GM23338 (cell line): Measurements from ENCODE around the gene PEA15. TPM values are rescaled to one million over a fixed set of nuclear protein-coding genes. Genes with fewer than 3 reads are reported as not detected.

ENCODE experiments used
- ATAC-seq: fragments of 200-7000 bp; cut with Tn5 transposase; 3 replicates; pipeline ENCODE4 v1.9.1; 2020
- DNase-seq: peaks from one replicate; pipeline ENCODE4 v3.0.0-alpha.2; 2015; ENCODE audit warnings: low spot score
- H2AFZ ChIP-seq: fragments of 200-600 bp; sonication (generic); 2 replicates; pipeline ENCODE4 v1.8.0; 2016; ENCODE audit warnings: antibody characterized with exemption, mild to moderate bottlenecking, moderate library complexity
- H3F3A ChIP-seq: fragments of 200-600 bp; sonication (generic); replicated peaks from 2 replicates; pipeline ENCODE4 v1.8.0; 2017; ENCODE audit warnings: antibody characterized with exemption, mixed run types, low read depth
- H3K27ac ChIP-seq: fragments of 200-600 bp; sonication (generic); 2 replicates; pipeline ENCODE4 v1.6.1; 2016; ENCODE audit warnings: low read depth
- H3K27me3 ChIP-seq: fragments of 200-600 bp; sonication (generic); 2 replicates; pipeline ENCODE4 v1.8.0; 2016; ENCODE audit warnings: mild to moderate bottlenecking, mixed run types, moderate library complexity; ENCODE audit not compliant: insufficient read depth
- H3K36me3 ChIP-seq: fragments of 200-600 bp; sonication (generic); 2 replicates; pipeline ENCODE4 v1.8.0; 2016; ENCODE audit warnings: mild to moderate bottlenecking; ENCODE audit not compliant: insufficient read depth
- H3K4me1 ChIP-seq: fragments of 200-600 bp; sonication (generic); 2 replicates; pipeline ENCODE4 v1.8.0; 2016; ENCODE audit warnings: mild to moderate bottlenecking, moderate library complexity; ENCODE audit not compliant: insufficient read depth
- H3K4me2 ChIP-seq: fragments of 200-600 bp; sonication (generic); 2 replicates; pipeline ENCODE4 v1.7.1; 2017; ENCODE audit warnings: mixed run types
- H3K4me3 ChIP-seq: fragments of 200-600 bp; sonication (generic); 2 replicates; pipeline ENCODE4 v1.6.1; 2016; ENCODE audit warnings: mixed run types
- H3K79me2 ChIP-seq: fragments of 200-600 bp; sonication (generic); replicated peaks from 2 replicates; pipeline ENCODE4 v1.8.0; 2017; ENCODE audit warnings: mild to moderate bottlenecking; ENCODE audit not compliant: insufficient read depth
- H3K9me2 ChIP-seq: fragments of 200-600 bp; sonication (generic); 2 replicates; pipeline ENCODE4 v1.8.0; 2017; ENCODE audit not compliant: insufficient read depth
- H4K20me1 ChIP-seq: fragments of 200-600 bp; sonication (generic); replicated peaks from 2 replicates; pipeline ENCODE4 v1.8.0; 2017; ENCODE audit warnings: mild to moderate bottlenecking; ENCODE audit not compliant: insufficient read depth
- H3K27ac Mint-ChIP-seq: 2 replicates; pipeline ENCODE4 v1.8.0; 2020; ENCODE audit warnings: inconsistent platforms, mild to moderate bottlenecking, moderate library complexity, mixed read lengths
- H3K27me3 Mint-ChIP-seq: 3 replicates; pipeline ENCODE4 v1.8.0; 2022; ENCODE audit warnings: low read depth, mild to moderate bottlenecking, moderate library complexity, mixed read lengths, inconsistent platforms; ENCODE audit not compliant: insufficient read depth, poor library complexity
- H3K36me3 Mint-ChIP-seq: 3 replicates; pipeline ENCODE4 v1.8.0; 2021; ENCODE audit warnings: low read depth, mild to moderate bottlenecking, inconsistent platforms, moderate library complexity, mixed read lengths
- H3K4me1 Mint-ChIP-seq: 3 replicates; pipeline ENCODE4 v1.8.0; 2020; ENCODE audit warnings: mild to moderate bottlenecking, inconsistent platforms, mixed read lengths
- H3K4me3 Mint-ChIP-seq: 3 replicates; pipeline ENCODE4 v1.8.0; 2021; ENCODE audit warnings: moderate library complexity, mild to moderate bottlenecking, inconsistent platforms, mixed read lengths
- H3K9me3 Mint-ChIP-seq: 3 replicates; pipeline ENCODE4 v1.8.0; 2020; ENCODE audit warnings: moderate library complexity, mild to moderate bottlenecking, inconsistent platforms, mixed read lengths
- EZH2 ChIP-seq: fragments of 200-600 bp; sonication (generic); IDR thresholded peaks from one replicate; pipeline ENCODE4 v1.8.0; 2017; ENCODE audit warnings: antibody characterized with exemption, mild to moderate bottlenecking, low read depth; ENCODE audit not compliant: unreplicated experiment
- EZH2phosphoT487 ChIP-seq: fragments of 200-600 bp; sonication (generic); IDR thresholded peaks from one replicate; pipeline ENCODE4 v1.8.1; 2018; ENCODE audit warnings: antibody characterized with exemption; ENCODE audit not compliant: unreplicated experiment
- NANOG ChIP-seq: IDR thresholded peaks from 2 replicates; pipeline ENCODE4 v1.6.1; 2016; ENCODE audit warnings: antibody characterized with exemption, borderline replicate concordance
- STAT1 ChIP-seq: IDR thresholded peaks from one replicate; pipeline ENCODE4 v1.6.1; 2016; ENCODE audit warnings: antibody characterized with exemption; ENCODE audit not compliant: unreplicated experiment
- ZNF331 ChIP-seq: fragments of 250-450 bp; sonication (Bioruptor Pico); IDR thresholded peaks from 2 replicates; pipeline ENCODE4 v1.5.0; 2020; ENCODE audit warnings: low read depth, mild to moderate bottlenecking, moderate library complexity
- polyA plus RNA-seq: library from polyadenylated mRNA; unstranded; fragments of >200 nt; fragmentation: Nextera tagmentation; extraction: Ambion mirVana; gene quantifications from 2 replicates; pipeline ENCODE4 v1.2.1, GENCODE V29; 2016
- total RNA-seq: library from RNA; depleted of rRNA; stranded (reverse); fragments of >200 nt; shearing (Covaris generic); gene quantifications from 2 replicates; pipeline ENCODE4 v1.2.3, GENCODE V29; 2014
- TF ChIP-seq, protein P1 (sequence below): IDR thresholded peaks from 2 replicates; pipeline ENCODE4 v1.6.1; 2016; ENCODE audit warnings: antibody characterized with exemption
- TF ChIP-seq, protein P2 (sequence below): fragments of 250-450 bp; sonication (Bioruptor Pico); IDR thresholded peaks from 2 replicates; pipeline ENCODE4 v1.5.0; 2020; ENCODE audit warnings: mild to moderate bottlenecking, moderate library complexity

The PEA15 gene
- total and polyA plus RNA-seq, 2 experiments from 2014 or later: 60.3 to 80.8 TPM

DNA sequence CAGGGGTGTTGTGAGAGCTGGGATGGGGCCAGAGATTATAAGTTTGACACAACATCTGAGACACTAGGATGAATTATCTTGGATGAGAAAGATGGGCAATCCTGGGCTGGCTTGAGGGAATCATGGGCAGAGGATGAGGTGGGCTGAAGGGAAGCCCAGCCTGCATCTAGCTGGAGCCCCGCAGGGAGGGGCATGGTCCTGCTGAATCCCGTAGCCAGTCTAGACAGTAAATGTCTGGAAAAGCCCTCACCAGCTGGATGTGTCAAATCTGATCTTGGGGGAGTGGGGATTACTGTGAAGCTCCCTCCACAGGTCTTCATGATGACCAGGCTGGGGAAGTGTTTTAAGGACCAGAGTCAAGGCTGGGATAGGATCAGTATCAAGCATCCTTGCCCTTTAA is 18.5 kb upstream of the PEA15 start (continued):
- TF ChIP-seq EZH2 (no peak), STAT1 (no peak), EZH2phosphoT487 (no peak), ZNF331 (no peak)
- TF ChIP-seq, protein P1, sequence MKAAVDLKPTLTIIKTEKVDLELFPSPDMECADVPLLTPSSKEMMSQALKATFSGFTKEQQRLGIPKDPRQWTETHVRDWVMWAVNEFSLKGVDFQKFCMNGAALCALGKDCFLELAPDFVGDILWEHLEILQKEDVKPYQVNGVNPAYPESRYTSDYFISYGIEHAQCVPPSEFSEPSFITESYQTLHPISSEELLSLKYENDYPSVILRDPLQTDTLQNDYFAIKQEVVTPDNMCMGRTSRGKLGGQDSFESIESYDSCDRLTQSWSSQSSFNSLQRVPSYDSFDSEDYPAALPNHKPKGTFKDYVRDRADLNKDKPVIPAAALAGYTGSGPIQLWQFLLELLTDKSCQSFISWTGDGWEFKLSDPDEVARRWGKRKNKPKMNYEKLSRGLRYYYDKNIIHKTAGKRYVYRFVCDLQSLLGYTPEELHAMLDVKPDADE: no peak
- TF ChIP-seq, protein P2, sequence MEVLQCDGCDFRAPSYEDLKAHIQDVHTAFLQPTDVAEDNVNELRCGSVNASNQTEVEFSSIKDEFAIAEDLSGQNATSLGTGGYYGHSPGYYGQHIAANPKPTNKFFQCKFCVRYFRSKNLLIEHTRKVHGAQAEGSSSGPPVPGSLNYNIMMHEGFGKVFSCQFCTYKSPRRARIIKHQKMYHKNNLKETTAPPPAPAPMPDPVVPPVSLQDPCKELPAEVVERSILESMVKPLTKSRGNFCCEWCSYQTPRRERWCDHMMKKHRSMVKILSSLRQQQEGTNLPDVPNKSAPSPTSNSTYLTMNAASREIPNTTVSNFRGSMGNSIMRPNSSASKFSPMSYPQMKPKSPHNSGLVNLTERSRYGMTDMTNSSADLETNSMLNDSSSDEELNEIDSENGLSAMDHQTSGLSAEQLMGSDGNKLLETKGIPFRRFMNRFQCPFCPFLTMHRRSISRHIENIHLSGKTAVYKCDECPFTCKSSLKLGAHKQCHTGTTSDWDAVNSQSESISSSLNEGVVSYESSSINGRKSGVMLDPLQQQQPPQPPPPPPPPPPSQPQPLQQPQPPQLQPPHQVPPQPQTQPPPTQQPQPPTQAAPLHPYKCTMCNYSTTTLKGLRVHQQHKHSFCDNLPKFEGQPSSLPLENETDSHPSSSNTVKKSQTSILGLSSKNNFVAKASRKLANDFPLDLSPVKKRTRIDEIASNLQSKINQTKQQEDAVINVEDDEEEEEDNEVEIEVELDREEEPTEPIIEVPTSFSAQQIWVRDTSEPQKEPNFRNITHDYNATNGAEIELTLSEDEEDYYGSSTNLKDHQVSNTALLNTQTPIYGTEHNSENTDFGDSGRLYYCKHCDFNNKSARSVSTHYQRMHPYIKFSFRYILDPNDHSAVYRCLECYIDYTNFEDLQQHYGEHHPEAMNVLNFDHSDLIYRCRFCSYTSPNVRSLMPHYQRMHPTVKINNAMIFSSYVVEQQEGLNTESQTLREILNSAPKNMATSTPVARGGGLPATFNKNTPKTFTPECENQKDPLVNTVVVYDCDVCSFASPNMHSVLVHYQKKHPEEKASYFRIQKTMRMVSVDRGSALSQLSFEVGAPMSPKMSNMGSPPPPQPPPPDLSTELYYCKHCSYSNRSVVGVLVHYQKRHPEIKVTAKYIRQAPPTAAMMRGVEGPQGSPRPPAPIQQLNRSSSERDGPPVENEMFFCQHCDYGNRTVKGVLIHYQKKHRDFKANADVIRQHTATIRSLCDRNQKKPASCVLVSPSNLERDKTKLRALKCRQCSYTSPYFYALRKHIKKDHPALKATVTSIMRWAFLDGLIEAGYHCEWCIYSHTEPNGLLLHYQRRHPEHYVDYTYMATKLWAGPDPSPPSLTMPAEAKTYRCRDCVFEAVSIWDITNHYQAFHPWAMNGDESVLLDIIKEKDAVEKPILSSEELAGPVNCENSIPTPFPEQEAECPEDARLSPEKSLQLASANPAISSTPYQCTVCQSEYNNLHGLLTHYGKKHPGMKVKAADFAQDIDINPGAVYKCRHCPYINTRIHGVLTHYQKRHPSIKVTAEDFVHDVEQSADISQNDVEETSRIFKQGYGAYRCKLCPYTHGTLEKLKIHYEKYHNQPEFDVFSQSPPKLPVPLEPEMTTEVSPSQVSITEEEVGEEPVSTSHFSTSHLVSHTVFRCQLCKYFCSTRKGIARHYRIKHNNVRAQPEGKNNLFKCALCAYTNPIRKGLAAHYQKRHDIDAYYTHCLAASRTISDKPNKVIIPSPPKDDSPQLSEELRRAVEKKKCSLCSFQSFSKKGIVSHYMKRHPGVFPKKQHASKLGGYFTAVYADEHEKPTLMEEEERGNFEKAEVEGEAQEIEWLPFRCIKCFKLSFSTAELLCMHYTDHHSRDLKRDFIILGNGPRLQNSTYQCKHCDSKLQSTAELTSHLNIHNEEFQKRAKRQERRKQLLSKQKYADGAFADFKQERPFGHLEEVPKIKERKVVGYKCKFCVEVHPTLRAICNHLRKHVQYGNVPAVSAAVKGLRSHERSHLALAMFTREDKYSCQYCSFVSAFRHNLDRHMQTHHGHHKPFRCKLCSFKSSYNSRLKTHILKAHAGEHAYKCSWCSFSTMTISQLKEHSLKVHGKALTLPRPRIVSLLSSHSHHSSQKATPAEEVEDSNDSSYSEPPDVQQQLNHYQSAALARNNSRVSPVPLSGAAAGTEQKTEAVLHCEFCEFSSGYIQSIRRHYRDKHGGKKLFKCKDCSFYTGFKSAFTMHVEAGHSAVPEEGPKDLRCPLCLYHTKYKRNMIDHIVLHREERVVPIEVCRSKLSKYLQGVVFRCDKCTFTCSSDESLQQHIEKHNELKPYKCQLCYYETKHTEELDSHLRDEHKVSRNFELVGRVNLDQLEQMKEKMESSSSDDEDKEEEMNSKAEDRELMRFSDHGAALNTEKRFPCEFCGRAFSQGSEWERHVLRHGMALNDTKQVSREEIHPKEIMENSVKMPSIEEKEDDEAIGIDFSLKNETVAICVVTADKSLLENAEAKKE (CRISPR knock-in tag): no peak

DNA sequence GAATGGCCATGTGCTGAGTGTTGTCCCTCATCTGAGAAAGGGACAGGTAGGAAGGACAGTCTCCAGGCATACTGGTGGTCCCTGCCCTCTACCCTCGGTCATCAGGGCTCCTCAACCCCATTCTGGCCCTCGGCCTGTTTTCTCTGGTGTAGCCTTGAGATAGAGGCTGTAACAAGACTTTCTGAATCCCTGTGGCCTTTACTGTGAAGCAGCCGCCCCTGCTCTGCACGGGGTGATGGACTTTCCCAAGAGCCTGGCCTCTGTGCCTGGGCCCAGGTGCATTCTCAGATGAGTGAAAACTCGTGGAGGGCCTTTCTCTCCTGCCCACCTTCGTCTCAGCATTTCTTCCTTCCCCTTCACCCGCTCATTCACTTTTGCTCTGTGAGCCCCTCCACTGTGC is 17.8 kb upstream of the PEA15 start:
- Histone ChIP-seq H3K4me3 (no peak overlapping the region), H3K4me2 (no peak overlapping the region), H3K27ac (no peak overlapping the region), H3K4me1 (peaks cover 23% of the 10 kb centered on the region), H3K9me2 (peaks cover 9% of the 10 kb centered on the region), H3K27me3 (no peaks in the 10 kb centered on the region), H3K36me3 (no peaks in the 10 kb centered on the region), H4K20me1 (no peaks in the 10 kb centered on the region), H3F3A (no peaks in the 10 kb centered on the region), H2AFZ (no peak overlapping the region), H3K79me2 (no peaks in the 10 kb centered on the region)
- no peaks in the 10 kb centered on the region for H3K9me3 Mint-ChIP-seq
- TF ChIP-seq NANOG (no peak), EZH2 (no peak), STAT1 (no peak)
- peaks cover 13% of the 10 kb centered on the region for H3K4me1 Mint-ChIP-seq
- no peak overlapping the region for H3K4me3 Mint-ChIP-seq
- no peak for ATAC-seq
- peaks cover 2% of the 10 kb centered on the region for H3K27me3 Mint-ChIP-seq
- no peaks in the 10 kb centered on the region; the same call in 2 of the 3 replicates for H3K36me3 Mint-ChIP-seq
- no peak overlapping the region for H3K27ac Mint-ChIP-seq
- DNase-seq: no peak
